ENCODE data around the gene EXOC2.
"Not testable (repeated sequence)": the region's sequence is repeated elsewhere in the genome, so short reads cannot be mapped to it uniquely, and the experiment has no call there.

The EXOC2 gene

DNA sequence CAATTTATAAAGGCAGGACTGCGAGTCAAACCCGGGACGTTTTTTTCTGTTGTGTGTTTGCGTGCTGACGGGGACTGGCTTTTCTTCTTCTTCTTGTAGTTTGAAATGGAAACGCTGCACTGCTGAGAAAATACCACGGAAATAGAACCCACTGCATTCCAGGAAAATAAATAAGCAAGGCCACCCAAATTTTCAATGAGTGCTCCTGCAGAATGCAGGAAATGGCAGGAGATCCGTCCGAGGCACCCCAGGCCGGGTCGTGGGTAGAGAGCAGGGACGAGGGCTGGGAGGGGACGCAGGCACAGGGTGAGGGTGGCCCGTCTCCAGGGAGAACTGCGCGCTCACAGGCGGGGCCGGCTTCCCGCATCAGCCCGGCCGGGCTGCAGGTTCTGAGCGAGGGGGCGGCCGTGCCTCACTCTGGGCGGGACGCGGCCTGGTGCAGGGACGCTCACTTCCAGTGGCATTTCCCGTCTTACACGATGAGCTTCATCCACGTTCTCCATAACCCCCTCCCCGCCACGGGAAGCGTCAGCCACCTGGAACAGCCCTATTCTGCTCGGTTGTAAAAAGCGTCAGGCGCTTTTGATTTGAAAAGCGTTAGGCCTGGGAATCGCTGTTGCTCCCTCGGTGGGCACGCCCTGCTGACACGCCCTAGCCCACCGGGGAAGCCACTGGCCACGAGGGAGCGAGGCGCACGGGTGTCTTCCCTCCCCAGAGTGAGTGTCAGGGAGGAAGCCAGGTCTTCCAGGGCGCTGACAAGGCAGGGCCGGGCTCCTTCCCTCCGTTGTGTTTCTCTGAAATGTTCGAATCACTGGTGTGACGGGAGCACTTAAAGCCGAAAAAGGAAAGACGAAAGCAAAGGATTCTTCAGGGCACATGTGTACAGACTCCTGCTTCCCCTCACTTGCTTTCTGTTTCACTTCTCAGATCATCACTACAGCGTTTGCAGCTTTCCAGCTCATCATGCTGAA is 17.9 kb upstream of the EXOC2 start:
- peak; percentile 20 for DNase-seq (ENCODE audit: low spot score)

DNA sequence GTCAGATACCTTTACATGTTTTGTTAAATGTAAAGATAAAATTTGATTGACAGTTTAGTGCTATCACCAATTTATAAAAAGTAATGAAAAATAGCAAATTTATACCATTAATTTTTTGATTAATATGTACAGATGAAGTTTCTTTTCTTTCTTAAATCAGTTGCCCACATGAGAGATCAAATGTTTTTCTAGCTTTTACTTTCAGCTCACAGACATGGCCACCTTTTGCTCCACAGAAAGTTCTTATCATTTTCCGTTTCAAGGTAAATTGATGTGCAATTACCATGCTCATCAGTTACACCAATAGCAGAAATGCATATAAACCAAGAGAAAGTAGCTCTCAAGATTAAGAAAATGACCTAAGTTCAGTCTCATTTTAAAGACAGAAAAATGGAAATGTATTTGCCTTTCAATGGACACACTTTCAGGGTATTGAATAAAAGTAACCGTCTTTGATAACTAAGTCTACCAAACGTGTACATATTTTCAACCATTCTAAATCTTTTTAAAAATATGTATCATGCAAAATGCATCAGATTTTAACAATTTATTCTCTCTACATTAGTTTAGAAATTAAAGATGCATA is 16.6 kb upstream of the EXOC2 start:
- no peak for DNase-seq (ENCODE audit: low spot score)

DNA sequence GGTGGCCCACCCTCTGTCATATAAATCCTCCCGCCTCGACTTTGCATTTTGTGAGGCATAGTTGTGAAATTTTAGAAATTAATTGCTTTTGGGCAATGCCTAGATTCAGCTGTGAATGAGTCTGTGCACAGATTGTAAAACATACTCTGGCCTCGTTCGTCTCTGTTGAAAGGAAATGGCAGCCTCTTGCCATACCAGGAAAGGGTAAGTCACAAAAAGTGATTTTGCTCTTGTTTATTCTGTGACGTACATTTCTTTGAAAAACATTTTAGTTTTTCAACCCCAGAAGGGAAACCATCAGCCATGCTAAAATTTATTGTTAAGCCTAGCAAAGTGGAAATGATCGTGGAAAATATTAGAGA is 15.3 kb upstream of the EXOC2 start:
- no peak for DNase-seq (ENCODE audit: low spot score)

DNA sequence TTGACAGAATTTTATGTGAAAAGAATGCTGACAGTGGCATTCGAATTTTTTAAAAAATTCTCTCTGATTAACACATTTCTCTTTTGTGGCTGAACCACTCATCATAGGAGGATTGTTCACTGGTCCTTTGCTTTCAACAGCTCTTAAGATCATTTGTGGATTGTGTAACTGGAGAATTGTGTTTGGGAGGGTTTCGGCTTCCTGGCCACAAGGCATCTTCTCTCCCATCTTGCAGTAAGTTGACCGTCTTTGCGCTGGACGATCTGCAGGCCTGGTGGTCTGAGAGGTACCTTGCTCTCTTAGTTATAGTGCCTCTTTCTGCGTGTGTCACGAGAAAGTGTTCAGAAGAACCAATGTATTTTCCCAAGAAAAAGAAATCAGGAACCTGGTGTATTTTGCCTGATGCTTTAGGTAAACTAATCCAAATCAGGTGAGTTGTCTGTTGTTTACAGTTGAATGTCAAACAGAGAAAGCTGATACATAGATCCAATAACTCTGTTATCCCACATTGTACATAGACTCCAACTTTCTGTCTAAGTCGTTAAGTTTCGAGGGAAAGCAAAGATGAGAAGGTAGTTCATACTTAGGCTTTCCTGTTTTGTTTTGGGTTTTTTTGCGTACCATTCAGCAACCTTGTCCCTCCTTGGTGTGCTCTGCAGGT is 14.8 kb upstream of the EXOC2 start:
- DNase-seq (ENCODE audit: low spot score), result no peak

DNA sequence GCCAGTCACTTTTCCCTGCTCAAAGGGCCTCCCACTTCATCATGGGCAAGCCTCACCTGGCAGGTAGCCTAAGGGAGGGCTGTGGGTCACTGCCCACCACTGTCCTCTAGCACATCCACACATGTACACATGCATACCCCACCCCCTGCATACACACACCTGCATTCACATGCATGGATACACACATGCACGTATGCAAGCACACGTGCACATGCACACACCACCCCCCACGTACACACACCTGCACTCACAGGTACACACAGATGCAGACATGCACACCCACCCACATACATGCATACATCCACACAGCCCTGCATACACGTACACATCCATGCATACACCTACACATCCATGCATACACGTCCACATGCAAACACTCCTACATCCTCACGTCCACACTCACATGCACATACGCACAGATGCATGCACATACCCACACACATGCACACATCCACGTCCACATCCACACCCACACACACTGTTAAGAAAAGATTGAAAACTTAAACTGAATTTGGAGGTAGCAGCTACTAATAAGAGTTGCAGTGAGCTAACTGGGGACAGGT is 14.0 kb upstream of the EXOC2 start:
- no peak for DNase-seq (ENCODE audit: low spot score)

DNA sequence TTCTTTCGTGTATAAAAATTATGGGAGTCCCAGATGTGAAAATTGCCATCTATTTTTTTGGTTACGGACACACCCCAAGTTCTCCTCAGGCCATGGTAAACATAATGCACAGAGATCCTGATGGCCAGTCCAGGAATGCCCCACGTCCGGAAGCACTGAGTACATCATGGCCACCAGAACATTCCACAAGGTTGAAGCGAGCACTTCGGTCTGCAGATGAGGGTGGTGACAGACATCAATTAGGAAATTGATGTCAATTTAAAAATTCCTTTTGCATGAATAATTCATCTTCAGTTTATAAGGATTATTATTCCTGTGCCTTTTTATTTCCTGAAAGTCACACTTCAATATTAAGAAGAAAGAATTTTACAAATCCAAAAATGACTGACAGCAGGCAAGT is 13.2 kb upstream of the EXOC2 start:
- DNase-seq (ENCODE audit: low spot score), result no peak

DNA sequence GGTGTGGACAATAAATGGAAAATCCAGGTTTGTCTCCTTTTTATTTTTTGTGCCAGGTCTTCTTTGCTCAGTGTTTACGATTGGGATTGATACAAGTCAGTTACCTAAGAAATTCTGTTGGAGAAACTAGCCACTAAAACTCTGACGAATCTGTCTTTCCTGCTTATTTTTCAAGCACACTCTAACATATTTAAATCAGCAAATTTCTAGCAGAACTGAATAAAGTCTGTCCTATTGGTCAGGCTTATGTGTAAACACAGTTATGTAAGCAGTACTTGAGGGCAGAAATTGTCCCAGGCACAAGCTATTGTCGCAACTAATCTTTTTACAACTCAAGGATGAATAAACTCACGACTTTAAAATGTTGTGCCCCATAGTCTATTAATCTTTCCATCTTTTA is 12.1 kb upstream of the EXOC2 start:
- no peak for DNase-seq (ENCODE audit: low spot score)

DNA sequence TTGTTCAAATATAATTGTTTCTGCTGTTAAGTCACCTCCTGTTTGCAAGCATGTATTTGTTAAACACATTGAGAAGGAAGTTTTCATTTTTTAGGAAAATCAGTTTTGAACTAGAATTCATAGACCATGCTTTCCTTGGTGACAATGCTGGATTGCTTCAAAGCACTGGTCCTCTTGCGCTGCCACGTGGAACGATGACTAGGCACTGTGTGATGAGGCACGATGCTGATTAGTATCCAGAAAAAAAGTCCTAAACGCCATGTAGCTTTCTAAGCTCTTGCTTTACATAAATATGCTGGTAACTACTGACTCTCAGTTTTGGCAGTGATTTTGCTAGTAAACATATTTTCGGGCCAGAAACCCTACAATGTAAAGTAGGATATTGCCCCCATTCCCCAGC is 11.1 kb upstream of the EXOC2 start:
- DNase-seq (ENCODE audit: low spot score), result no peak

DNA sequence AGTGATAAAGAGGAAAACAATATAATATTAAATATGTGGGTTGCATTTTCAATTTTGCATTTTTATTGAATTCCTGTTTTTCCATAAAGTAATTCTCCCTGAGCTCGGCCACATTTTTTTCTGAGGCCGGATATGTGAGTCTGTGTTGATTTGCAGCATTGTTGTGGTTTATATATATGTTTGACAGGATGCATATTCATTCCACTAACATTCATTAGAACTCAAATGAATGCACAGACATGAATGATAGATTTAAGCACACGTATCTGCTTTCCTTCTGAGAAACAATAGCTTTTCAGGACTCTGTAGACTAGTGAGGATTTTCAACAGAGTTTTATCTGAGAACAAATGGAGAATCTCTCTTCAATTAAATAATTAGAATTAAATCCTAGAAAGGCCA is 10.6 kb upstream of the EXOC2 start:
- no peak for DNase-seq (ENCODE audit: low spot score)

DNA sequence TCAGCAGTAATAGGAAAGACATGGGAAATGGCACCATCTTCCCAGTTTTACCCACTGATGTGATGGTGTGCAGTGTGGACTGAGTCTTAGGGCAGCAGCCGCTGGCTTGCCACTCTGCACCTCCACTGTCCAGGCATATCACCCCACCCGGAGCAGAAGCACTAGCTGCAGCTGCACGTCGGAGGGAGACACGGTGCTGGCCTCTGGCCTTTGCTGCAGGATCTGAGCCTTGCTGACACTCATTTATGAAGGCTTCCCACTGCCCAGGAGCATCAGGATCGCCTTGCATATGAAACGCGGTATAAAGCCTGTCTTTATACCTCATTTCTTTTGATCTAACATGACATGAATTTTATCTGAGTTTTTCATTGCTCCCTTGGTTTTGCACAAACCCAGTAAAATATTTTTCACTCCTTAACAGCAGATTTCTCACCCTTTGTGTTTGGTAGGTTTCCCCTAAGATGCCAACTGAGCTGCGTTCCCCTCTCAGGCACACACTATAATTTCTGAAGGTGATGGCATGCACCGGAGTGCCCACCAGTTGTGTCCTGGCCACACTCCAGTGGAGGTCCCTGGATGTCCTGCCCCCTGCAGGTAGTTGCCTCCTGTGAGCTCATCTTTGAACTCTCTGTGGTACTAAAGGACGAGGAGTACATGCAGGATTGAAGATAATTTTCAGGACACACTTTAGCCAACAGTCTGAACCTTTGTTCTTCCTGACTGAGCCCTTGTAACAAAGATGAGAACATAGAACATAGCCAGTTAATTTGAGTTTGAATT is 9.0 kb upstream of the EXOC2 start:
- DNase-seq (ENCODE audit: low spot score), result no peak

DNA sequence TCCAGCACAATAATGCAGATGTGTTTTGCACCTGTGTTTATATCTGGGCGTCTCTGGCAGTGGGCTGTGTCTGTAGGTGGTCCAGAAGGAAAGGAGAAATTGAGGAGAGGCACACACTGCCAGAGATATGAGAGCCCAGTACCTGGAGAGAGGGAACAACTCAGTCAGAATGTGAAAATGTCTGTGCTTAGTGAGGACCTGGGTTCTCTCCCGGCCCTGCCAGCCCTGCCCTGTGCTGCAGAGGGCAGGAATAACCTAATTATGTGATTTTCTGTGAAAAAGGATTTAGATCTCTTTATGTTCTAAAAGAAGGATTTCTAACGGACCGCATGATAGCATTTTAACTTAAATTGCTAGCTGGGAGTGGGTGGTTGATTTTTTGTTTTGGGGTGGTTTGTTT is 8.3 kb upstream of the EXOC2 start:
- DNase-seq (ENCODE audit: low spot score), result no peak

DNA sequence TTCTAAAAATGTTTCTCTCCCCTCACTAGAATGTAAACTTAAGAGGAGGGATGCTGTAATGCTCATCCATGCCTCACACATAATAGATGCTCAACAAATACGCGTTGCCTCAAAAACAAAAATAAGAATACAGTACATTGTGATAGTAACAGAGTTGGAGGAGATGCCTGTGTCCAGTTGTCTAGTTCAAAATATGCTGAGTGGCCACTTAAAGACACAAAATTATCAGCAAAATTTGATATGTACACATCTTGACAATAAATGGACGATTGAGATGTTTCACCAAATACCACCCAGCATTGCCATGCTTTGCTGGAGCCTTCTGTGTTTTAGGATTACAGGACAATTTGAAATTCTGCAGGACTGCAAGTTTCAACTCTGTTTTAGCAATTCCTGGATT is 7.6 kb upstream of the EXOC2 start:
- DNase-seq (ENCODE audit: low spot score), result no peak

DNA sequence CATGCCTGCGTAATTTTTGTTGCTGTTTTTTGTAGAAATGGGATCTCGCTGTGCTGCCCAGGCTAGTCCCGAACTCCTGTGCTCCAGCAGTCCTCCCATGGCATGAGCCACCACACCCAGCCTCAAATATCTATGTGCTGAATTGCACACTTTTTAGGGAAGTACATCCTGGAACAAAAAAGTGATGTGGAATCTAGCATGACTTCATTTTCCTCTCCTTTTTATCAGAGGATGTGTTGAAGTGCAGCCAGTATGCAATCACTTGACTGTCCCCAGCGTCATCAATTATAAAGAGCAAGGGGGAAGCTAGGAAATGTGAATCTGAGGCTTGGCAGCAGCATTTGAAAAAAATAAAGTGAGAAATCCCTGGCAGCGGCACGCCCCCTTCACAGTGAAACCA is 6.4 kb upstream of the EXOC2 start:
- DNase-seq (ENCODE audit: low spot score), result no peak

DNA sequence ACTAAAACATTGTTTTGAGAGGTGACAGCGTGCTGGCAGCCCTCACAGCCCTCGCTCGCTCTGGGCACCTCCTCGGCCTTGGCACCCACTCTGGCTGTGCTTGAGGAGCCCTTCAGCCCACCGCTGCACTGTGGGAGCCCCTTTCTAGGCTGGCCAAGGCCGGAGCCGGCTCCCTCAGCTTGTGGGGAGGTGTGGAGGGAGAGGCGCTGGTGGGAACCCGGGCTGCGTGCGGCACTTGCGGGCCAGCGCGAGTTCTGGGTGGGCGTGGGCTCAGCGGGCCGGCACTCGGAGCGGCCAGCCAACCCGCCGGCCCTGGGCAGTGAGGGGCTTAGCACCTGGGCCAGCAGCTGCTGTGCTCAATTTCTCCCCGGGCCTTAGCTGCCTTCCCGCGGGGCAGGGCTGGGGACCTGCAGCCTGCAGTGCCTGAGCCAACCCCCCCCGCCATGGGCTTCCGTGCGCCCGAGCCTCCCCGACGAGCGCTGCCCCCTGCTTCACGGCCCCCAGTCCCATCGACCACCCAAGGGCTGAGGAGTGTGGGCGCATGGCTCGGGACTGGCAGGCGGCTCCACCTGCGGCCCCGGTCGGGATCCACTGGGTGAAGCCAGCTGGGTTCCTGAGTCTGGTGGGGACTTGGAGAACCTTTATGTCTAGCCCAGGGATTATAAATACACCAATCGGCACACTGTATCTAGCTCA is 1.6 kb upstream of the EXOC2 start:
- not testable (repeated sequence) for DNase-seq (ENCODE audit: low spot score)

DNA sequence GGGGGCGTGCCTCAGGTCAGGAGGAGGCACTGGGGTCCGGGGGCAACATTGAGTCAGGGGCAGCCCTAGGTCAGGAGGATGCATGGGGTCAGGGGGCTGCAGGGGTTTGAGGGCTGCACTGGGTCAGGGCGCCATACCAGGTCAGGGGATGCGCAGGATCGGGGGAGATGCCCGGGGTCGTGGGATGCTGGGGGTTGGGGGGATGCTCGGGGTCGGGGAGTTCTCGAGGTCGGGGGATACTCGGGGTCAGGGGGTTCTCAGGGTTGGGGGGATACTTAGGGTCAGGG is 727 bp upstream of the EXOC2 start:
- DNase-seq (ENCODE audit: low spot score), result no peak

DNA sequence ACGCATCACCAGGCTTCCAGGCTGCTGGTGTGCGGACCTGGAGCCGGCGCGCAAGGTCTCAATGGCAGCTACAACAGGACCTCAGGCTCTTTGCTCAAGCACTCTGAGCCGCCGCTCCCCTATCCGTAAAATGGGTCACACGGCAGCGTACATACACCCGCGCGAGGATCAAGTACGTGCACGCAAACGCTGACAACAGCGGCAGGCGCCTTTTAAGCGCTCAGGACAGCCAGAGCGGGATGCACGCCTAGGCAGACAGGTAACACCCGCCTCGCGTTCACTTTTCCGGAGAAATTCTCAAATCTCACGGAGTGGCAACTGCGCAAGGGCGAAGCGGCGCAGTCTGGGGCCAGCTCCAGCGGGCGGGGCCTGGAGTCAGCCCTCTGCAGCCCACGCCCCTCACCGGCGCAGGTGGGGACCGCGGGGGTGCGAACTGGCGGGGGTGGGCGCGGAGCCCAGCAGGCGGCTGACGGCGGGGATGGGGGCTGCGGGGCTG is 535 bp downstream of the EXOC2 start:
- DNase-seq (ENCODE audit: low spot score), result peak; percentile 43

DNA sequence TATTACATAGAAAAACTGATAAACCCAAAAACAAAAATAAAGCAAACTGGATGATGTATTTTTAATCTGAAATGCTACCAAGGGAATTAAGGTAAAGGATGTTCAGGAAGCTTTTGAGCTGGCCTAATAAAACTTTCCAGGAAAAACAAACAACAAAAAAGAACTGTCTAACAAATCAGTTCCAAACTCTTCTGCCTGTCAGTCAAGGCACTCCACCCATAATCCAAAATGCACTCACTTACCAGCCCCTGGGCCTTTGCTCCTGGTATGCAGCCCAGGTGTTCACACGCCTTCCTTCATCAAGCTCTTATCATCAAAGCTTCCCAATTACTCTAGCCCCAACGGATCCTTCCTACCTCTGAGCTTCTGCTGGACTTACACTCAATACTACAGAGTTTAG is 3.7 kb downstream of the EXOC2 start:
- no peak for DNase-seq (ENCODE audit: low spot score)

DNA sequence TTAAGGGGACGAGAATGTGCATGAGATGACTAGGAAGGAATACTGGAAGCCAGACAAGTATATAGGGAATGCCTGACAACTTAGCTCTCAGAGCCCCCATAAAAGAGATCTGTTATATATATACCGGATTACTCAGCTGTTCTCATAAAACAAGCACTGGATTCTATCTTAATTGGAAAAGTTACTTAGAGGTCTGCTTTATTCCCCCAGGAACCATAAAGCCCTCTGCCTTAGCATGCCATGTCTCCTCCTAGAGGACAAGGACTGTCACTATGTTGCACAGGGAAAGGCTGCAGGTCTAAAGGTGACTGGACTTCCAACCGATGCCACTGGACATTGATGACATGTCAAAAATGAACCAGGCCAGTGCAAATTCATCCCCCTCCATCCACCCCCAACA is 6.4 kb downstream of the EXOC2 start:
- DNase-seq (ENCODE audit: low spot score), result no peak

DNA sequence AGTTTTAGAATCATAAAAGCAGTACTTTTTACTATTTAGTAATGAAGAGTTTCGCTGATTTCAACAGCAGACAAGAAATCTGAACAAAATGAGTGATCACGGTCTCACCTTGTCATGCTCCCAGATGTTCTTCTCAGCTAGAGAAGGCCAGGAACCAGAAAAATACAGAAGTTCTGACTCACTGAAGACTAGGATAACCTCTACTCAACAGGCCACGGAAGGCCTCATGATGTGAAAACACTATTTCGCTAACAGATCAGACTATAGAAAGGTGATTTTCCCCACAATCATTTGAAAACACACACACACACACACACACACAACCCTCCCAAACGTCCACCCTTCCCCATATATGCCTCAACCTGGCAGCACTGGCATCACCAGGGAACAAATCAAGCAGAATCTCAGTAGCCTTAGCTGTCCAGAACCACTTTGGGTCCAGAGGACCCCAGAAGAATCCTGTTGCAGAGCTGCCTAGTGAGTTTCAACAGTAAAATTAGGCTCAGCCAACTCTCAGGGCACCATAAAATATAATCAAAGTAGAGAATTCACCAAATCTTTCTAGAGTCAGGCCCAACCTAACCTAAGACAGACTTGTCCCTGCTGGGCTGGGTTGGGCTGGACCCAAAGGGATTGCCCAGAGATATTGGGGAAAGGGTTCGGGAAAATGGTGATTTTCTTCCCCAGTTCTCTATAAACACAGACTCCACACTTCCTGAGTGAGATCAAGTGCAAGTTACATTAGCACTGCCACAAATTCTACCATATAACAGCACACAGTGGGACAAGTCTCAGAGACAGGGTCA is 7.9 kb downstream of the EXOC2 start:
- no peak for DNase-seq (ENCODE audit: low spot score)

DNA sequence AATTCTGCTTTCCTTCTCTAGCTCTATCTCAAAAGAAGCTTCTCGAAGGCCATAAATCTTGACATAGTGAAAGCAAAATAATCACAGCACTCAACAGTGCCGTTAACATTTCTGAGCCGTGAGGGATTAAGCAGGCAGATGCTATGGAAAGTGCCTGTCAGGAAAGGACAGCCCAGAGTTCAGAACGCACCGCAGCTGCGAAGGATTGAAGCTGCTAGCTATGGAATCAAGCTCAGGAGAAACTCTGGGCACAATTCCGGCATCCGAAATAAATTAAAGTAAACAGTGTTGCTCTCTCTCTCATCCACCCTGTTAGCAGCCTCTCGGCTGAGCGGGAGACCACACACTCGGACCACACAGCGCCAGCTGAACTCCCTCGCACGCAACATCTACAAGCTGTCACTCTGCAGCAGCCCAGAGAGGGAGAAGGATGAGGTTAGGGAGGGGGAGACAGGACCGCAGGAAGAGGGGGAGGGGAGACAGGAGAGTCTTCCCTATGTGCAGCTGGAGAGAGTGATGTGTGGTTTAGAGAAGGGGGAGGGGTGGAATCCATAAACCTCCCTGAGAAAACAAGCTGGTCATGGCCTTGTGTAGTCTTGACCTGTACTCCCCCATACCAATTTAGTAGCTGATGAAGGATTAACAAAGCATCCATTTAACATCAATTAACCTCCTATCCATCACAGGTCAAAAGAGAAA is 9.0 kb downstream of the EXOC2 start:
- no peak for DNase-seq (ENCODE audit: low spot score)

Measured in HuH-7.5 (cell line).